ENCODE data around the gene RNF224.
A peak's percentile ranks its signal among the peaks of the same experiment; 100 is the strongest.
"Not testable (repeated sequence)": the region's sequence is repeated elsewhere in the genome, so short reads cannot be mapped to it uniquely, and the experiment has no call there.

The RNF224 gene

GRCh38 chr9:137240841-137241489 lies 13.7 kb downstream of the RNF224 start, which contains the start of gene TUBB4B:
Gene TUBB4B, plus strand, starts transcription at chr9:137241287. Its CDS starts 74 bp downstream, at chr9:137241361.
- DNase-seq (ENCODE audit: low spot score) = peak; percentile 100

- DNase-seq (ENCODE audit: low spot score) = peak; percentile 77
These were observed 14.4 kb downstream of the RNF224 start for GRCh38 chr9:137241490-137242268.

- no peak for DNase-seq (ENCODE audit: low spot score)
These were observed 15.2 kb downstream of the RNF224 start for GRCh38 chr9:137242269-137243203.

- not testable (repeated sequence) for DNase-seq (ENCODE audit: low spot score)
These were observed 15.9 kb downstream of the RNF224 start for GRCh38 chr9:137243266-137243625.

- no peak for DNase-seq (ENCODE audit: low spot score)
These were observed 16.6 kb downstream of the RNF224 start for GRCh38 chr9:137243626-137244485.

GRCh38 chr9:137244486-137245449 lies 17.5 kb downstream of the RNF224 start:
- no peak for DNase-seq (ENCODE audit: low spot score)

GRCh38 chr9:137245450-137246421 lies 18.4 kb downstream of the RNF224 start:
- no peak for DNase-seq (ENCODE audit: low spot score)

GRCh38 chr9:137247135-137247915 lies 20.0 kb downstream of the RNF224 start:
- DNase-seq (ENCODE audit: low spot score) = no peak

- no peak for DNase-seq (ENCODE audit: low spot score)
These were observed 20.5 kb downstream of the RNF224 start for GRCh38 chr9:137247916-137248175.

GRCh38 chr9:137250329-137251193 lies 23.3 kb downstream of the RNF224 start:
- no peak for DNase-seq (ENCODE audit: low spot score)

- no peak for DNase-seq (ENCODE audit: low spot score)
These were observed 23.8 kb downstream of the RNF224 start, which contains the start of gene STPG3 for GRCh38 chr9:137251194-137251461. Gene STPG3, plus strand, starts transcription at chr9:137251286. Its CDS starts 1 bp downstream, at chr9:137251287.

- DNase-seq (ENCODE audit: low spot score) = no peak
These were observed 24.4 kb downstream of the RNF224 start for GRCh38 chr9:137251490-137252268.

GRCh38 chr9:137252555-137253506 lies 25.5 kb downstream of the RNF224 start:
- no peak for DNase-seq (ENCODE audit: low spot score)

GRCh38 chr9:137253717-137254623 lies 26.7 kb downstream of the RNF224 start:
- DNase-seq (ENCODE audit: low spot score) = no peak
